ENCODE data around the gene ATAD1.
"Not testable (repeated sequence)": the region's sequence is repeated elsewhere in the genome, so short reads cannot be mapped to it uniquely, and the experiment has no call there.

The ATAD1 gene, protein sequence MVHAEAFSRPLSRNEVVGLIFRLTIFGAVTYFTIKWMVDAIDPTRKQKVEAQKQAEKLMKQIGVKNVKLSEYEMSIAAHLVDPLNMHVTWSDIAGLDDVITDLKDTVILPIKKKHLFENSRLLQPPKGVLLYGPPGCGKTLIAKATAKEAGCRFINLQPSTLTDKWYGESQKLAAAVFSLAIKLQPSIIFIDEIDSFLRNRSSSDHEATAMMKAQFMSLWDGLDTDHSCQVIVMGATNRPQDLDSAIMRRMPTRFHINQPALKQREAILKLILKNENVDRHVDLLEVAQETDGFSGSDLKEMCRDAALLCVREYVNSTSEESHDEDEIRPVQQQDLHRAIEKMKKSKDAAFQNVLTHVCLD

DNA sequence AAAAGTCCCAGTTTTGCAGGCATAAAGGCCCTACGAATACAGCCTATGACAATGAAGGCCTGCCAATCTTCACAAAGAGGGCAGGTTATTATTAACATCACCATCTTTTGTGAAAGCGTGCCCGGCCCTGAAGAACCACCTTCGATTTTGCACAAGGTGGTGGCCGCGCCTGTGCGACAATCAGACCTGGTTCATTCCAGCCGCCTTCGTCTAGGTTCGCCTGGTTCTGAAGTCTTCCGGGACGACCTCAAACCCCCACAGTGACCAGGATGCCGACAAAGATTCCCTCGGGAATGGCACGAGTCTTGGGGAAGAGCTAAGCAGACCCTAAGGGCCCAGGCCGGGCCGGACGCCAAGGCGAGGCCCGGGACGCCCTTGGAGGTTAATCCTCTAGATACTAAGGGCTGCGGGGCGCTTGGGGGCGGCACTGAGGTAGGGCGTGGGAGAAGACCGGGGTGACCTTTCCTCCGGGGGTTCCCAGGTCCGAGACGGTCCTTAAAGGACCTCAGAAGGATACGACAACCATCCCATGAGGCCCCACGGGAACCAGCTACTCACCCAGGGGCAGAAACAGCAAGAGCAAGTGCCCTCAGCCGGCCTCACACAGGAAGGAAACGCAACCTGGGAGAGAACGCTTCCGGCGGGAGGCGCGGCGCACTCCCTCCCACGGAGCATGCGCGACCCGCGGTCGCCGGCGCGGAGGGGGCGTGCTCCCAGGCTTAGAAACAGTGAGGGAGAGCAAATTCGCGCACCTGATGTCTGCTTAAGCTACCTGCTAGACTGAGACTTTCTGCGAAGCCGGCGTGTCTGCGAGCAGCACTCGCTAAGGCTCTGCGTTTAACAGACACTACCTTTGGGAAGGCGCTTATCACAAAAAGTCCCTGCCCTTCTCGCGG is at the start of gene ATAD1:
ATAD1 (minus strand) TSS at position 618 of the 896 bp plus-strand sequence. CDS start 3,627 bp downstream, outside the sequence.
- Histone ChIP-seq H3K9ac (ENCODE audit: low read depth, low read length) (peak within 1 kb of the TSS; percentile 85), H3K4me1 (ENCODE audit: insufficient read depth, low read length) (peaks cover 12% of the 10 kb centered on the region; the same call in 1 of the 2 replicates), H3K36me3 (ENCODE audit: insufficient read depth, low read length) (no peaks in the 10 kb centered on the region), H3K9me3 (ENCODE audit: control insufficient read depth, insufficient read depth, low read length) (no peaks in the 10 kb centered on the region)

DNA sequence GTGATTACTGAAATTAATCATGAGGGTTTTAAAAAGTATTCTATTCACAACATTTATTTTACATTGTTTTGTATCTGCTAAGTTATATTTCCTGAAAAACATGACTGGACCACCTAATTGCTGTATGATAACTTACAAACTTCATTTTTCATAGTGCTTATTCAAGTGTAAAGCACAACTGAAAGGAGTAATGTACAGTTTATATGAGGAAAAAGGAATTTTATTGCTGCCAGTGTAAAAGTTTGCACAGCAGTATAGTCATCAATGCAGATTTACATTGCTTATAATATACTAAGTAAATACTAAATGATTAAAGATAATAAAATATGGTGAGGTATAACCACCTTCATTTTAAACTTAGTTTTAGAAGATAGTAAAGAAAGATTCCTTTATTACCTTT is 49.4 kb upstream of the ATAD1 start:
- H3K9me3 ChIP-seq (ENCODE audit: control insufficient read depth, insufficient read depth, low read length), result no peaks in the 10 kb centered on the region
- H3K36me3 ChIP-seq (ENCODE audit: insufficient read depth, low read length), result no peaks in the 10 kb centered on the region
- H3K9ac ChIP-seq (ENCODE audit: low read depth, low read length), result peak overlapping the region; percentile 31; the same call in 1 of the 2 replicates
- H3K4me1 ChIP-seq (ENCODE audit: insufficient read depth, low read length), result no peaks in the 10 kb centered on the region

DNA sequence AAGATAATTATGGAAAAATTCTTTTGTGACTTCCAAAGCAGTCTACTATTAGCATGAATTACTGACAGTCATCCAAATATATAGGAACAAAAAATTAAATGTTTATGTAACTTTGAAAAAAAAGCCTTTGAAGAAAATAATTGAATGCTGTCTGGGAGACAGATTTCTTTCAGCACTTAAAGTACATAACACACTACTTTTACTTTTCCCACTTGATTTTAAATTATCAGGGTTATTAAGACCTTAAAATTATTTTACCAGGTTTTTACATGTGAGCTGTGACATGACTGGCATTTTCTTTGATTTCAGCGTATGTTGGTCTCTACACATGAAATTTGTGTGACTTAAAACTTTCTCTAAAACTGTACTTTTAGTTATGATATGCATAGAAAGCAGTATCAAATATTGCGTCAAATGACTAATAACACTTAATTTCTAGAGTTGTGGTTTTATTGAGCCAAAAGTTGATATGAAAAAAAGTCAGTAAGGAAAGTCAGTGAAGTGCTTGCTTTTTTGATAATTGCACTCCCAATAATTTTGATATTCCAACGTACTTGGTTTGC is 48.5 kb upstream of the ATAD1 start:
- H3K4me1 ChIP-seq (ENCODE audit: insufficient read depth, low read length), result no peaks in the 10 kb centered on the region
- H3K9ac ChIP-seq (ENCODE audit: low read depth, low read length), result peak overlapping the region; percentile 76
- no peaks in the 10 kb centered on the region for H3K36me3 ChIP-seq (ENCODE audit: insufficient read depth, low read length)
- H3K9me3 ChIP-seq (ENCODE audit: control insufficient read depth, insufficient read depth, low read length), result no peaks in the 10 kb centered on the region

DNA sequence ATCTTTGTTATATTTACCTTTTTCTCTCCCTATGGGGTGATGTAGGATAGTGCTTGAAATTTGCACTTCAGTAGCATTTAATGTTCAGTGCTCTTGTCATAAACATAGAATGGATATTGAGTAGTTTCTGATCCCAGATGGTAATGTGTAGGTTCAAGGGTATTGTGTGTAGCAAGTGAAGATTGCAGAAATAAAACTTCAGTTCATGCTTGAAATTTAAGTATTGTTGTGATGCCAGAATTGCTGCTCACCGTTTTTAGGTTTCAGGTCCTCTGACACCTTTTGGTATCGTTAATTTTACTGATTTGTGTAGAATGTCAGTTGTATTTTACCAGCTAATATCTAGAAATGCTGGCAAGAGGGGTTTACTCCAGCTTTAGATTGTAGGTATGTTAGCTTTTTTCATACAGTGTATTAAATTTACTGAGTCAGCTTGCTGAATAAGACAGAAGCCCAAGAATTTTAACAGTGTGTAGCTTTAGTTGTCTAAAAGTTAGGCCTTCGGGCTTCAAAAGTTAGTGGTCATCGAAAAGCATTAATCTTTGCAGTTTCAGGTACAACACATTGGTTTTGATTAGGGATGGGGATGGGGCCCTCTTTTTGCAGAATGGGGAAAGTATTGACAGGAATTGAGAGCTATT is 47.3 kb upstream of the ATAD1 start:
- H3K36me3 ChIP-seq (ENCODE audit: insufficient read depth, low read length), result no peaks in the 10 kb centered on the region
- peak overlapping the region; percentile 76 for H3K9ac ChIP-seq (ENCODE audit: low read depth, low read length)
- H3K9me3 ChIP-seq (ENCODE audit: control insufficient read depth, insufficient read depth, low read length), result no peaks in the 10 kb centered on the region
- peaks cover 4% of the 10 kb centered on the region; the same call in 1 of the 2 replicates for H3K4me1 ChIP-seq (ENCODE audit: insufficient read depth, low read length)

DNA sequence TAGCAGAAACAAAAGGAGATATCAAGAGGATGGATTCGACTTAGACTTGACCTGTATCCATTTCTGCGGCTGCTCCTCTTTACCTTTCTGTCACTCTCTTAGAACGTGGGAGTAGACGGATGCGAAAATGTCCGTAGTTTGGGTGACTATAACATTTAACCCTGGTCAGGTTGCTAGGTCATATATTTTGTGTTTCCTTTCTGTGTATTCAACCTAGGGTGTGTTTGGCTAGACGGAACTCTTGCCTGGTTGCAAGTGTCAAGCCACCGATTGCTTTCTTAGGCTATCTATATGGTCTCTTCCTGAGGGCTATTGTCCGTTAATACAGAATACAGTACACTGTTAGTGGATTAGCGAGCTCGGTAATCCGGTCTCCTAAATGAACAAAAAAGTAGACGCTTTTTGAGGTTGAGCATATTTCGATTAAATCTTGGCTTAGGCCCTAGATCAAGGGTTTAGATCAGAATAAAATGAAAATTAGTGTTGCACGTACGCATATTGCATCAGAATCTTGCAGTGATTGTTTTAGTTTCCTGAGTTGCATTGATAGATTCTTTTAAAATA is 46.6 kb upstream of the ATAD1 start:
- Histone ChIP-seq H3K9me3 (ENCODE audit: control insufficient read depth, insufficient read depth, low read length) (no peaks in the 10 kb centered on the region), H3K4me1 (ENCODE audit: insufficient read depth, low read length) (peaks cover 4% of the 10 kb centered on the region; the same call in 1 of the 2 replicates), H3K9ac (ENCODE audit: low read depth, low read length) (peak overlapping the region; percentile 76), H3K36me3 (ENCODE audit: insufficient read depth, low read length) (no peaks in the 10 kb centered on the region)

DNA sequence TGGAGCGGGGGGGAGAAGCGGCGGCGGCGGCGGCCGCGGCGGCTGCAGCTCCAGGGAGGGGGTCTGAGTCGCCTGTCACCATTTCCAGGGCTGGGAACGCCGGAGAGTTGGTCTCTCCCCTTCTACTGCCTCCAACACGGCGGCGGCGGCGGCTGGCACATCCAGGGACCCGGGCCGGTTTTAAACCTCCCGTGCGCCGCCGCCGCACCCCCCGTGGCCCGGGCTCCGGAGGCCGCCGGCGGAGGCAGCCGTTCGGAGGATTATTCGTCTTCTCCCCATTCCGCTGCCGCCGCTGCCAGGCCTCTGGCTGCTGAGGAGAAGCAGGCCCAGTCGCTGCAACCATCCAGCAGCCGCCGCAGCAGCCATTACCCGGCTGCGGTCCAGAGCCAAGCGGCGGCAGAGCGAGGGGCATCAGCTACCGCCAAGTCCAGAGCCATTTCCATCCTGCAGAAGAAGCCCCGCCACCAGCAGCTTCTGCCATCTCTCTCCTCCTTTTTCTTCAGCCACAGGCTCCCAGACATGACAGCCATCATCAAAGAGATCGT is 46.0 kb upstream of the ATAD1 start:
- peak overlapping the region; percentile 76 for H3K9ac ChIP-seq (ENCODE audit: low read depth, low read length)
- not testable (repeated sequence) for H3K36me3 ChIP-seq (ENCODE audit: insufficient read depth, low read length); H3K4me1 ChIP-seq (ENCODE audit: insufficient read depth, low read length); H3K9me3 ChIP-seq (ENCODE audit: control insufficient read depth, insufficient read depth, low read length)

DNA sequence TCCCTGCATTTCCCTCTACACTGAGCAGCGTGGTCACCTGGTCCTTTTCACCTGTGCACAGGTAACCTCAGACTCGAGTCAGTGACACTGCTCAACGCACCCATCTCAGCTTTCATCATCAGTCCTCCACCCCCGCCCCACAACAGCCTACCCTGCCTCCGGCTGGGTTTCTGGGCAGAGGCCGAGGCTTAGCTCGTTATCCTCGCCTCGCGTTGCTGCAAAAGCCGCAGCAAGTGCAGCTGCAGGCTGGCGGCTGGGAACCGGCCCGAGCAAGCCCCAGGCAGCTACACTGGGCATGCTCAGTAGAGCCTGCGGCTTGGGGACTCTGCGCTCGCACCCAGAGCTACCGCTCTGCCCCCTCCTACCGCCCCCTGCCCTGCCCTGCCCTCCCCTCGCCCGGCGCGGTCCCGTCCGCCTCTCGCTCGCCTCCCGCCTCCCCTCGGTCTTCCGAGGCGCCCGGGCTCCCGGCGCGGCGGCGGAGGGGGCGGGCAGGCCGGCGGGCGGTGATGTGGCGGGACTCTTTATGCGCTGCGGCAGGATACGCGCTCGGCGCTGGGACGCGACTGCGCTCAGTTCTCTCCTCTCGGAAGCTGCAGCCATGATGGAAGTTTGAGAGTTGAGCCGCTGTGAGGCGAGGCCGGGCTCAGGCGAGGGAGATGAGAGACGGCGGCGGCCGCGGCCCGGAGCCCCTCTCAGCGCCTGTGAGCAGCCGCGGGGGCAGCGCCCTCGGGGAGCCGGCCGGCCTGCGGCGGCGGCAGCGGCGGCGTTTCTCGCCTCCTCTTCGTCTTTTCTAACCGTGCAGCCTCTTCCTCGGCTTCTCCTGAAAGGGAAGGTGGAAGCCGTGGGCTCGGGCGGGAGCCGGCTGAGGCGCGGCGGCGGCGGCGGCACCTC is 45.3 kb upstream of the ATAD1 start, which contains the start of the genes KLLN and PTEN:
KLLN (minus strand) TSS at position 481 of the 891 bp plus-strand sequence. CDS start 1,046 bp downstream, outside the sequence.
PTEN (plus strand) TSS at position 573 of the 891 bp plus-strand sequence. CDS start 845 bp downstream, outside the sequence.
- H3K9ac ChIP-seq (ENCODE audit: low read depth, low read length), result peak within 1 kb of the TSS; percentile 76
- no peaks in the 10 kb centered on the region for H3K9me3 ChIP-seq (ENCODE audit: control insufficient read depth, insufficient read depth, low read length)
- H3K36me3 ChIP-seq (ENCODE audit: insufficient read depth, low read length), result no peaks in the 10 kb centered on the region
- H3K4me1 ChIP-seq (ENCODE audit: insufficient read depth, low read length), result peaks cover 4% of the 10 kb centered on the region; the same call in 1 of the 2 replicates

DNA sequence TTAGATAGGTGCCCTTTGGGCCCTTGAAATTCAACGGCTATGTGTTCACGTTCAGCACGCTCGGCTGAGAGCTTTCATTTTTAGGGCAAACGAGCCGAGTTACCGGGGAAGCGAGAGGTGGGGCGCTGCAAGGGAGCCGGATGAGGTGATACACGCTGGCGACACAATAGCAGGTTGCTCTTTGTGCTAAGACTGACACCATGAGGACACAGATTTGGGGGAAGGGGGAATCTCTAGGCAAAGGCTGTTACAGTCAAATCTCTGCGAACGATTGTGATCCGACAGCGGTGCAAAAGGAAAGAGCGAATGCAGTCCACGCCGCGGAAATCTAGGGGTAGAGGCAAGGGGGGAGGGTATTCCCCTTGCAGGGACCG is 44.6 kb upstream of the ATAD1 start:
- peaks cover 4% of the 10 kb centered on the region; the same call in 1 of the 2 replicates for H3K4me1 ChIP-seq (ENCODE audit: insufficient read depth, low read length)
- H3K9ac ChIP-seq (ENCODE audit: low read depth, low read length), result peak overlapping the region; percentile 76
- no peaks in the 10 kb centered on the region for H3K36me3 ChIP-seq (ENCODE audit: insufficient read depth, low read length)
- H3K9me3 ChIP-seq (ENCODE audit: control insufficient read depth, insufficient read depth, low read length), result no peaks in the 10 kb centered on the region

DNA sequence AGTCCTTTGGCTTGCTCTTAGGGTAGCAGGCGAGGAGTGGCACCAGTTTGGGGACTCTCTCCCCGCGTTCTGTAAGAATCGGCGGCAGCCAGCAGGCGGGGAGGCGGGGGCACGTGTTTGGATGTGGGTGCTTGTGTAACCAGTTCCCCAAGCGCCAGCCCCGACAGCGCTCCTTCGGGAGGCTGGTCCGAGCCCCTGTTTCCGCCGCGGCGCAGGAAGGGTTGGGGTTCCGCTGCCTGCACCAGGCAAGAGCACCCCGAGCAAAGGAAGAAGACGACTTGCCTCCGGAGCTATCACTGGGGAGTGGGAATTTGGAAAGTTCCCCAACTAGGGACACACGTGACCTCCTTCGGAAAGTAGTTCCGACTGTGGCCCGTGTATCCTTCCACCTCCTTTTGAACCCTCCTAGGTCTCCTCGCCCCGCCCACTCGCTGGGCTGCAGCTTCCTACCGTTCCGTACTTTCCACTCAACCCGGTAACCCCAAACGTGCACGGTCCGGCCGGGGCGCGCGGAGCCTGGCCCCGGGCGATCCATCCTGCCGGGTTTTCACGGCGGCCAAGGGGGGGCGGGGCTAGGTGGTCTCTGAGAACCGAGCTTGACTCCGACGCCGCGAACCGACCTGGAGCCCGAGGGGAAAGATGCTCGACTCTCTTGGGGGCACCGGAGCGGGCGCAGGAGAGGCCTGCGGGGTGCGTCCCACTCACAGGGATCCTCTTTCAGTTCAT is 44.1 kb upstream of the ATAD1 start:
- no peaks in the 10 kb centered on the region for H3K9me3 ChIP-seq (ENCODE audit: control insufficient read depth, insufficient read depth, low read length)
- H3K4me1 ChIP-seq (ENCODE audit: insufficient read depth, low read length), result peaks cover 4% of the 10 kb centered on the region; the same call in 1 of the 2 replicates
- peak overlapping the region; percentile 76 for H3K9ac ChIP-seq (ENCODE audit: low read depth, low read length)
- no peaks in the 10 kb centered on the region for H3K36me3 ChIP-seq (ENCODE audit: insufficient read depth, low read length)

DNA sequence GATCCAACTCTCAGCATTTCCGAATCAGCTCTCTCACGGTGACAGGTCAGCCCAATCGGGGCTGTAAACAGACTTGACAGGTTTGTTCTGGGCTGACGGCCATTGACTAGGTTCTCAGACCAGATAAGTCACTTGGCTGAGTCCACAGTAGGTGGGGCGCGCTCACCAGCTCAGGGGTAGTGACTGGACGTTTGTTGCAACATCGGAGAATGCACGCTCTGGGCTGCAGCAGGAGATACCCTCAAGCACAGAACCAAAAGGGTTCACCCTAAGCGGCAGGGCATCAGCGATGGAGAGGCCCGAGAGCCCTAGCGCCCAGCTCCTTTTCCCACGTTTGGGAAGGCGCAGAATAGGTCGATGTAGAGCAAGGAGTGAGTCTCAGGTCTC is 43.5 kb upstream of the ATAD1 start:
- Histone ChIP-seq H3K36me3 (ENCODE audit: insufficient read depth, low read length) (no peaks in the 10 kb centered on the region), H3K9me3 (ENCODE audit: control insufficient read depth, insufficient read depth, low read length) (no peaks in the 10 kb centered on the region), H3K4me1 (ENCODE audit: insufficient read depth, low read length) (peaks cover 4% of the 10 kb centered on the region; the same call in 1 of the 2 replicates), H3K9ac (ENCODE audit: low read depth, low read length) (peak overlapping the region; percentile 65)

DNA sequence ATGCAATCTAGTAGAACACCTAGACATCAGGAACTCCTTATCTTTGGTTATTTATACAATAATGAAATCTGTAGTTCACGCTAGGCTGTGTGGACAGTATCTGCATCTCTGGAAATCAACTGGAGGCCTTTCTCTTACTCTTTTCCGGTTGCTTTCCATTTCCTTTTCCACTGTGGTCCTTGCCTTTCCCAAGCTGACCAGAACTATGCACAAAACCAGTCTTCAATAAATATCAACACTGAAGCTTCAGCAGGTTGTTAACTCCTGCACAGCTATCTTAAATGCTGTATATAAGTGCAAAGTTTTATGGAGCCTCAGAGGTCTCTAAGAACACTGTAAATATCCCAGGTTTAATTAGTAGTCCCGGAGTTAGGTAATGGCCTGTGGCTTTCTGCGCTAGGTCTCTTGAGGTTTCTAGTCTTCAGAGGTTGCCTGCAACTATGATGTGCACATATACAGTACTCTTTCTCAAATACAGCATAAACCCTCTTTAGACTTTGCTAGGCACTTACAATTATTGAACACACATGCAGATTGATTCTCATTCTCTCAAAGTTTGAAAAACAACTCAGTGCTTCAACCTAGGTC is 42.9 kb upstream of the ATAD1 start:
- no peaks in the 10 kb centered on the region for H3K9me3 ChIP-seq (ENCODE audit: control insufficient read depth, insufficient read depth, low read length)
- H3K36me3 ChIP-seq (ENCODE audit: insufficient read depth, low read length), result no peaks in the 10 kb centered on the region
- peak overlapping the region; percentile 65; the same call in 1 of the 2 replicates for H3K9ac ChIP-seq (ENCODE audit: low read depth, low read length)
- peaks cover 4% of the 10 kb centered on the region; the same call in 1 of the 2 replicates for H3K4me1 ChIP-seq (ENCODE audit: insufficient read depth, low read length)
